HG03575 (cell line): Measurements from ENCODE around the gene SPOCD1.

ENCODE experiments used
- ATAC-seq: cut with Tn5 transposase; IDR thresholded peaks from one replicate; pipeline ENCODE4 v1.9.1; 2021; ENCODE audit not compliant: unreplicated experiment, insufficient number of reproducible peaks, low FRiP score; ENCODE audit errors: extremely low read depth

The SPOCD1 gene

DNA sequence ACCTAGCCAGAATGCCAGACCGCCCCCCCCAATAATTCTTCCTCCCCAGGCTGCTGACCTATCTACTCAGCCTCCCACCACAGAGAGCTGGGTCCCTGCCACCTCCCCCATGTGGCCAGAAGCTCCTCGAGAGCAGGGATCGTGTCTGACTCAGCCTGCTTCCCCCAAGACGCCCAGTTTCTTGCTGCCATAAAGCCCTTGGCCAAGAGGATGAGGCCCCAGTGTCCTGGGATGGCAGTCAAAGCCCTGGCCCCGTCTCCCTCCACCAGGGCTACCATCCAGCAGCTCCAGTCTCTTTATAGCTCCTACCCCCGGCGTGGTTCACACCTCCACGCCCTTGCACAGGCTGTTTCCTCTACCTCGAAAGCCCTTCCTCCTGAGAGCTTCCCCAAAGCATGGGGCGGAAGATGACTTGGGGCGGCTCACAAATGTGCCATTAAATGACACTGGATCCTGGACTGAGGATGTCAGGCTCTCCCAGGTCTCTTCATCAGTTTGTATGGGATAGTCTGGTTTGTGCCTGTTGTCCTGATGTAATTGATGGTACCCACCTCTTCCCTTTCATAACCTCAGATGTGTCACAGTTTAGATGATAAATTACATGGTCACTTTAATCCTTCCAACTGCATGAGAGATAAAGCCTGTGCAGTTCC lies 64.8 kb downstream of the SPOCD1 start:
- no peak for ATAC-seq

DNA sequence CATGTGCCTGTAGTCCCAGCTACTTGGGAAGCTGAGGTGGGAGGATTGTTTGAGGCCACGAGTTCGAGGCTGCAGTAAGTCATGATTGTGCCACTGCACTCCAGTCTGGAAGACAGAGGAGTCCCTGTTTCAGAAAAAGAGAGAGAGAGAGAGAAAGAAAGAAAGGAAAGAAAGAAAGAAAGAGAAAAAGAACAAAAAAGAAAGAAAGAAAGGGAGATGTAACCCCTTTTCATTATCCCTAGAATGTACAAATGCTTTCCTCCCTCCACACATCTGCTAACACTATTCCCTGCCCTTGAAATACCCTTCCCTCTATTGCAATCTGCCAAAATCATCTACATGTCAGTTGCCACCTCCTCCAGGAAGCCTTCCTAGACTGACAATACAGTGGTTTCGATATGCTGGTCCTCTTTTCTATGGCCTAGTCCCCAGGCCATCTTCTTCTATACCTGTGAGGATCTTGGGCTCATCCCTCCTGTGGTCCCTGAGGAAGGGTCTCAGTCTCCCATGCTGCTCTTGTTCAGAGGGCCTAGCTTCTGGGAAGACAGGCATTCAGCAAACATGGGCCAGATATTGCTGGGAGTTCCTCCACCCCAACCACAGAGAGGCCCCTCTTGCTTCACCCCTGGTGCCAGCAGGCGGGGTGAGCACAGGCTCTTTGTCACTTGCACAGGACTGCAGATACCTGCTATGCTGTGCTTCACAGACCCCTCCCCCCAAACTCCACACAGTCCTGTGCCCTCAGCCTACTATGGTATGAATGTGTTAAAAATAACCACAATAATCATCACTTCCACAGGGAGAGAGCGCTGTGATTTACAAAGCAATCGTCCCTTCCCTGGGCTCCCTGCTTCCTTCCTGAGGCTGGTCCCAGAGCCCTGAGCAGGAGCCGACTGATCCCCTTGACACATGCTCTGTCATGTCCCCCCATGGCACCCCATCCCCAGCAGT lies 65.8 kb downstream of the SPOCD1 start:
- ATAC-seq = no peak

GRCh38 chr1:31748365-31748764 lies 67.5 kb downstream of the SPOCD1 start:
- ATAC-seq = no peak

DNA sequence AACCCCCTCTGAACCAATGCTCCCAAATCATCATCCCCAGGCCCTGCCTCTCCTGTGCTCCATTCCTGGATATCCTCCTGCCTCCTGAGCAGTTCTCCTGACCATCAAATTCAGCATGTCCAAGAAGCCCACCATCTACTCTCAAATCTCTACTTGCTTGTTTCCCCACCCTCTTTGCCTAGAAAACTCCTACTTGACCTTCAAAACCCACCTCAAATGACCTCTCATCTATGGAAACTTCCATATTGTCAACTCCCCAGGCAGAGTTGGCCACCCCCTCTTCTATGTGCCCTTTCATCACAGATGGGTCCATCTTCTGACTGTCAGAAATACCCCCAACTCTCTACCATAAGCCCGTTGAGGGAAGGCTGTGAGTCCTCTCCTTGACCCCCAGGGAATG lies 68.5 kb downstream of the SPOCD1 start:
- ATAC-seq = no peak

GRCh38 chr1:31746687-31747086 lies 69.1 kb downstream of the SPOCD1 start:
- ATAC-seq = no peak

- ATAC-seq = no peak
Observed at GRCh38 chr1:31745946-31746670, 69.7 kb downstream of the SPOCD1 start.

DNA sequence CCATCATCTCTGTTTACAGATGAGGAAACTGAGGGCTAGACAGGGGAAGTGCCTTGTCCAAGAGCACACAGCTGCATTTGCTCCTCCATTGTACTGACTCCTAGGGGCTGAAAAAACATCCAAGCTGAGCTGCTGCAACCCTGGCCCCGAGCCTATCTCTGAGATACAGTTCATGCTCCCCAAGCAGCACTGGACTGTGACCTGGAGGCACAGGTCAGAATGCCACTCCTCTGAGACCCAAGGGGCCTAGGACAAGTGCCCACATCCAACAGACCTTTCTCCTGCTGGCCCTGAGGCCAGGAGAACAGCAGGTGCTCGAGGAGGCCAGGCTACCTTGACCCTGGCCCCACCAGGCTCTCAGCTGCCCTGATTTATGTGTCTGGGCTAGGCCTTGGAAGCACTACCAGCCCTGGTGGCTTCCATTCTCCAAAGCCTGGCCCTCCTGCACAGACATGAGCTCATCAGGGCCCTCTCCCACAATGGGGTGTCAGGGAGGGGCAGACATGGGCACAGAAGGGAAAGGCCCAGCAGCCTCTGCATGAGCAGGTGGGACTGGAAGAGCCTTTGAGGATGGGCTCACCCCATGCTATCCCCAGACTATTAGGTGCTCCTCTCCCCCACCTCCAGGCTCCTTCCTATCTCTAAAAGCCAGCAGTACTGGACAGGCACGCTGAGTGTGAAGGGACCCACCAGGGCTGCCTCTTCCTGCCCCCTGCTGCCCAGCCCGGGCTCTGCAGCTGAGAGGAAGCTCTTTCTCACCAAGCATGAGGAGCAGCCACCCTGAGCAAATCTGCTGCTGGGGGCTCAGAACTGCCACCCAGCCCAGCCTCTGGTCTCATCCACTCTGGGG lies 70.5 kb downstream of the SPOCD1 start:
- no peak for ATAC-seq

DNA sequence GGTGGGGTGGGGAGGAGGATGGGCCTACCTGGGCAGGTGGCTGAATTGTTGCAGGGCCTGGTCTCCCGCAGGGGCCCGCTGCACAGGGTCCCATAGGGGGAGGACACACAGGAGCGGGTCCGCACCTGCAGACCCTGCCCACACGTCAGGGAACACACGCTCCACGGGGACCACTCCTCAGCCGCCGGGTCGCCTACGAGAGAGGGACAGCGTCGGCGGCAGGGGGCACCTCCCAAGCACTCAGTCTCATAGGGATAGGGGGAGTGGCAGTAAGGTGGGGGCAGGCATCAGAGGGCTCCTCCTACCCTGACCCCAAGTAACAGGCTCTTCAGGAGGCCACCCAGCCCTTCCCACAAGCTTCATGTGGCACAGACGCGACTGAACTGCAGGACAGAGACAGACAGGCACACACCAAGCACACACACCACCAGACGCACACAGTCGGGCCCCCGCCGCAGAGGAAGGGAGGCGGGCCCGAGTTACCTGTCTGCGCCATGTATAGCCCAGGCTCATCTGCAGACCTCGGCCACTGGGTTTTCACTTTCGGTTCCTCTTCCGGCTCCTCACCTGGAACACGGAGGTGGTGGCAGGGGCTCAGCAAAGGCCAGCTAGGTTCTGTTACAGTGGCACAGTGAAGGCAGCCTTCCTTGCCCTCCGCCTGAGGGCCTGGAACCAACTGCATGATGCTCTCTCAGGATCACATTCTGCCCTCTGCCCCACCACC lies 71.5 kb downstream of the SPOCD1 start:
- no peak for ATAC-seq

GRCh38 chr1:31742462-31743212 lies 73.2 kb downstream of the SPOCD1 start:
- no peak for ATAC-seq
